HG03558 (cell line): Measurements from ENCODE around the gene AGBL3.
"Not testable (repeated sequence)": the region's sequence is repeated elsewhere in the genome, so short reads cannot be mapped to it uniquely, and the experiment has no call there.

Experiments used
- ATAC-seq: cut with Tn5 transposase; IDR thresholded peaks from one replicate; pipeline ENCODE4 v1.9.1; 2021; ENCODE audit warnings: moderate number of reproducible peaks; ENCODE audit not compliant: unreplicated experiment; ENCODE audit errors: extremely low read depth

Gene AGBL3

GRCh38 chr7:135074096-135074495 is 87.8 kb downstream of the AGBL3 start:
- no peak for ATAC-seq

GRCh38 chr7:135074531-135074930 is 88.2 kb downstream of the AGBL3 start:
- ATAC-seq = no peak

- ATAC-seq = no peak
Measured at GRCh38 chr7:135075716-135076115, 89.4 kb downstream of the AGBL3 start.

- no peak for ATAC-seq
Measured at GRCh38 chr7:135076882-135077281, 90.6 kb downstream of the AGBL3 start.

- ATAC-seq = no peak
Measured at GRCh38 chr7:135077642-135078041, 91.3 kb downstream of the AGBL3 start.

GRCh38 chr7:135078051-135078450 is 91.7 kb downstream of the AGBL3 start:
- ATAC-seq = no peak

GRCh38 chr7:135079068-135079467 is 92.8 kb downstream of the AGBL3 start:
- ATAC-seq = no peak

GRCh38 chr7:135083005-135083404 is 96.7 kb downstream of the AGBL3 start:
- ATAC-seq = no peak

- ATAC-seq = no peak
Measured at GRCh38 chr7:135088566-135088965, 102.3 kb downstream of the AGBL3 start.

GRCh38 chr7:135091717-135092116 is 105.4 kb downstream of the AGBL3 start:
- no peak for ATAC-seq

- no peak for ATAC-seq
Measured at GRCh38 chr7:135094472-135095237, 108.3 kb downstream of the AGBL3 start.

- ATAC-seq = no peak
Measured at GRCh38 chr7:135095450-135095849, 109.1 kb downstream of the AGBL3 start.

GRCh38 chr7:135098391-135098790 is 112.1 kb downstream of the AGBL3 start:
- no peak for ATAC-seq

GRCh38 chr7:135100856-135101255 is 114.5 kb downstream of the AGBL3 start:
- ATAC-seq = no peak

- no peak for ATAC-seq
Measured at GRCh38 chr7:135102372-135102771, 116.1 kb downstream of the AGBL3 start.

- ATAC-seq = no peak
Measured at GRCh38 chr7:135109562-135109961, 123.3 kb downstream of the AGBL3 start.

- ATAC-seq = no peak
Measured at GRCh38 chr7:135109976-135110375, 123.7 kb downstream of the AGBL3 start.

- ATAC-seq = no peak
Measured at GRCh38 chr7:135111379-135111778, 125.1 kb downstream of the AGBL3 start.

- no peak for ATAC-seq
Measured at GRCh38 chr7:135114622-135115021, 128.3 kb downstream of the AGBL3 start.

- ATAC-seq = no peak
Measured at GRCh38 chr7:135117096-135117495, 130.8 kb downstream of the AGBL3 start.

GRCh38 chr7:135121868-135122267 is 135.6 kb downstream of the AGBL3 start:
- ATAC-seq = no peak

GRCh38 chr7:135124631-135125030 is 138.3 kb downstream of the AGBL3 start:
- not testable (repeated sequence) for ATAC-seq
